Gastroesophageal sphincter (tissue), 4 donors: ENCODE measurements around the gene CYP2C8. TPM values are rescaled to one million over a fixed set of nuclear protein-coding genes. Genes with fewer than 3 reads are reported as not detected.
"Not testable (repeated sequence)": the region's sequence is repeated elsewhere in the genome, so short reads cannot be mapped to it uniquely, and the experiment has no call there.

Experiments used
- ATAC-seq: fragments of 150-250 bp; one replicate; pipeline ENCODE4 v1.9.1; 2016; ENCODE audit warnings: mild to moderate bottlenecking, moderate library complexity
- H3K27ac ChIP-seq, 4 donors: fragments of 200-600 bp; sonication (generic) in 3 of 4; 1 replicate in 3 of 4; 2 replicates in 1 of 4; pipeline ENCODE4 v1.5.1; 2016 to 2019
- H3K27me3 ChIP-seq: fragments of 200-600 bp; sonication (generic); one replicate; pipeline ENCODE4 v1.5.1; 2019
- H3K36me3 ChIP-seq, 2 donors: fragments of 200-600 bp; sonication (generic); one replicate each; pipeline ENCODE4 v1.5.1; 2019; ENCODE audit warnings: control low read depth in 1 of 2
- H3K4me1 ChIP-seq, 3 donors: fragments of 200-600 bp; sonication (generic); 1 replicate in 2 of 3; 2 replicates in 1 of 3; pipeline ENCODE4 v1.5.1; 2016 to 2019; ENCODE audit warnings: control low read depth in 2 of 3
- H3K4me3 ChIP-seq, 2 donors: fragments of 200-600 bp; sonication (generic); one replicate each; pipeline ENCODE4 v1.5.1; 2019; ENCODE audit warnings: mild to moderate bottlenecking in 1 of 2, moderate library complexity in 1 of 2
- H3K9me3 ChIP-seq, 3 donors: fragments of 200-600 bp; sonication (generic); one replicate each; pipeline ENCODE4 v1.5.1; 2017 to 2019; ENCODE audit warnings: control low read depth in 2 of 3
- EP300 ChIP-seq: sonication (generic); formaldehyde crosslinking; IDR thresholded peaks from one replicate; pipeline ENCODE4 v1.6.1; 2017; ENCODE audit warnings: antibody characterized with exemption, mild to moderate bottlenecking
- POLR2A ChIP-seq, 2 donors: fragments of 450-650 bp; IDR thresholded peaks; one replicate each; pipeline ENCODE4 v1.6.1; 2017; ENCODE audit warnings: antibody characterized with exemption in 2 of 2, mild to moderate bottlenecking in 2 of 2, moderate library complexity in 1 of 2
- POLR2AphosphoS5 ChIP-seq: sonication (generic); formaldehyde crosslinking; IDR thresholded peaks from one replicate; pipeline ENCODE4 v1.6.1; 2017; ENCODE audit warnings: antibody characterized with exemption
- WGBS, 2 donors: methylation state at CpG; one replicate each; pipeline ENCODE4 v1.1.5; 2018; ENCODE audit warnings: low coverage in 1 of 2; 5-methylcytosine and 5-hydroxymethylcytosine counted together
- total RNA-seq, 4 donors: library from RNA; depleted of rRNA; stranded (reverse); fragments of >200 nt; gene quantifications; one replicate each; pipeline ENCODE4 v1.1.0, GENCODE V29; 2016
- TF ChIP-seq, protein P1 (sequence below), 4 experiments: fragments of 200-600 bp in 2 of 4; fragments of 450-650 bp in 2 of 4; sonication (generic) in 1 of 4; IDR thresholded peaks; one replicate each; pipeline ENCODE4 v1.5.1; 2017 to 2019; ENCODE audit warnings: antibody characterized with exemption in 4 of 4, mild to moderate bottlenecking in 2 of 4, moderate library complexity in 2 of 4

Gene CYP2C8
- total RNA-seq, 4 donors from 2014 or later, result not detected

DNA sequence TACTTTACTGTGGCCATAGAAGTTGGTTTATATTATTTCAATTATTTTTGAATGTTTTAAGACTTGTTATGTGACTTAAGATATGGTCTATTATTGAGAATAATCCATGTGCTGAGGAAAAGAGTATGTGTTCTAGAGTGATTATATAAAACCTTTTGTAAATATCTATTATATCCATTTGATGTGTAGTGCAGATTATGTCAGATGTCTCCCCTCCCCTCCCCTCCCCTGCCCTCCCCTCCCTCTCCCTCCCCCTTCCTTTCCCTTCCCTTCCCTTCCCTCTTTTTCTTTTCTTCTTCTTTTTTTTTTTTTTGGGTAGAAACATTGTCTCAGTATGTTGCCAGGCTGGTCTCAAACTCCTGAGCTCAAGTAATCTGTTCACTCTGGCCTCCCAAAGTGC lies 8.3 kb upstream of the CYP2C8 start:
- Histone ChIP-seq H3K4me3 (no peak overlapping the region), H3K27ac (no peak overlapping the region), H3K9me3 (no peaks in the 10 kb centered on the region), H3K36me3 (no peaks in the 10 kb centered on the region), H3K4me1 (no peaks in the 10 kb centered on the region), H3K27me3 (no peaks in the 10 kb centered on the region)
- TF ChIP-seq POLR2A (IDR thresholded peaks at IDR 0.05), result no peak
- TF ChIP-seq POLR2AphosphoS5, result no peak
- TF ChIP-seq, protein P1, sequence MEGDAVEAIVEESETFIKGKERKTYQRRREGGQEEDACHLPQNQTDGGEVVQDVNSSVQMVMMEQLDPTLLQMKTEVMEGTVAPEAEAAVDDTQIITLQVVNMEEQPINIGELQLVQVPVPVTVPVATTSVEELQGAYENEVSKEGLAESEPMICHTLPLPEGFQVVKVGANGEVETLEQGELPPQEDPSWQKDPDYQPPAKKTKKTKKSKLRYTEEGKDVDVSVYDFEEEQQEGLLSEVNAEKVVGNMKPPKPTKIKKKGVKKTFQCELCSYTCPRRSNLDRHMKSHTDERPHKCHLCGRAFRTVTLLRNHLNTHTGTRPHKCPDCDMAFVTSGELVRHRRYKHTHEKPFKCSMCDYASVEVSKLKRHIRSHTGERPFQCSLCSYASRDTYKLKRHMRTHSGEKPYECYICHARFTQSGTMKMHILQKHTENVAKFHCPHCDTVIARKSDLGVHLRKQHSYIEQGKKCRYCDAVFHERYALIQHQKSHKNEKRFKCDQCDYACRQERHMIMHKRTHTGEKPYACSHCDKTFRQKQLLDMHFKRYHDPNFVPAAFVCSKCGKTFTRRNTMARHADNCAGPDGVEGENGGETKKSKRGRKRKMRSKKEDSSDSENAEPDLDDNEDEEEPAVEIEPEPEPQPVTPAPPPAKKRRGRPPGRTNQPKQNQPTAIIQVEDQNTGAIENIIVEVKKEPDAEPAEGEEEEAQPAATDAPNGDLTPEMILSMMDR (IDR thresholded peaks at IDR 0.05), result no peak
- TF ChIP-seq EP300, result no peak
- no peak for ATAC-seq

DNA sequence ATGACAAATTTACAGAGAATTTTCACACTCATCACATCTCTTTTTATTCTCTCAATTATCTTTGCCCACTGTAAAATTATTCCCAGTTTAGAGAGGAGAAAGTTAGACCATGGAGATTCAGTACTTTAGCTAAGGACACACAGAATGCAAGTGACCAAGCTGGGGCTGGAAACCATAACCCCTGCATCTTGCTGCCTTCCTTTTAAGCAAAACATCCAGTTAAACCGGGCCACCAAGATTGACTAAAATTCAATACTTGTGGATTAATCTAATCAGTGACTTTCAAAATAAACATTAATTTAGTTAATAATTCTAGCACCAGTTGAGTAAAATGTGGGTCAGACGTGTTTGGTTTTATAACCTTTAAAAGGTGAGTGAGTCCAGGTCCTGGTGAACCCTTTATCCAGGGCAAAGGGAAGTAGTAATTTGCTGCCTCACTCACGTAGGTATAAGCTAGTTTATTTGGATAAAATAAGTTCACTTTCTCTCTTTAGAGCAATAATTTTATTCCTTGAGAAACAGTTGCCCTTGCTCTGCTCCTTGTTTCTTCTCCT lies 1.9 kb upstream of the CYP2C8 start:
- Histone ChIP-seq H3K36me3 (no peaks in the 10 kb centered on the region), H3K27ac (no peak overlapping the region), H3K27me3 (no peaks in the 10 kb centered on the region), H3K4me3 (no peak overlapping the region), H3K9me3 (peaks cover 0 to 3% (median 0%) of the 10 kb centered on the region in 3 donors), H3K4me1 (no peaks in the 10 kb centered on the region)
- no peak for TF ChIP-seq POLR2AphosphoS5
- no peak for TF ChIP-seq EP300
- no peak for ATAC-seq
- WGBS, 2 donors, result 37 to 66% methylated on average over 3 of the region's 3 CpGs

DNA sequence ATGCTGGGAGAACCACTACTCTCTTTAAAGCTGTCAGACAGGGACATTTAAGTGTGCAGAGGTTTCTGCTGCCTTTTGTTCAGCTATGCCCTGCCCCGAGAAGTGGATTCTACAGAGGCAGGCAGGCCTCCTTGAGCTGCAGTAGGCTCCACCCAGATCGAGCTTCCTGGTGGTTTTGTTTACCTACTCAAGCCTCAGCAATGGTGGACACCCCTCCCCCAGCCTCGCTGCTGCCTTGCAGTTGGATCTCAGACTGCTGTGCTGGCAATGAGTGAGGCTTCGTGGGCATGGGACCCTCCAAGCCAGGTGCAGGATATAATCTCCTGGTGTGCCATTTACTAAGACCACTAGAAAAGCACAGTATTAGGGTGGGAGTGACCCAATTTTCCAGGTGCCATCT lies 5.2 kb downstream of the CYP2C8 start:
- peaks cover 0 to 11% (median 0%) of the 10 kb centered on the region in 3 donors for H3K9me3 ChIP-seq
- H3K27ac ChIP-seq, H3K36me3 ChIP-seq, H3K4me1 ChIP-seq, ATAC-seq, H3K4me3 ChIP-seq, H3K27me3 ChIP-seq: not testable (repeated sequence)
- WGBS, 2 donors, result 73 to 87% methylated on average over 2 to 3 of the region's 4 CpGs

DNA sequence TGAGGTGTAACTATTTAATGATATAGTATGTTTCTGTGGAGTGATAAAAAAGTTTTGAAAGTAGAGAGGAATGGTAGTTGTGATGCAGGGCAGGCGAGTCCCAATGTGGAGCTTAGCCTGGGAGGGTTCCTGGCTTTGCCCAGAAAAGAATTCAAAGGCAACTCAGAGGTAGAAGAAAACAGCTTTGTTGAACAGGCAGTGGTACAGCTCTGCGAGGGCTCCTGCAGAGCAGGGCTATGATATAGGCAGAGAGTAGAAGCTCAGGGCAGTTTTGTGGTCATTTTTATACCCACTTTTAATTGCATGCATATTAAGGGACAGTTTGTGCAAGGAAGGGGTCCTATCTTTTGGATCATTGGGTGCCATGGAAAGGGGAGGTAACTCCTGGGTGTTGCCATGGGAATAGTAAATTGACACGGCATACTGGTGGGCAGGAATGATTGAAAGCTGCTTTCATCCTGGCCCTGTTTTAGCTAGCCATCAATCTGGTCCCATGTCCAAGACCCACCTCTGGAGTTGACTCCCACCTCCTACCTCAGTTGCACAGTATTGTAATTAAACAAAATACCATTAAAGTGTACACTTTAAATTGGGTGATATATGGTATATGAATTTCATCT lies 12.4 kb downstream of the CYP2C8 start:
- TF ChIP-seq EP300, result no peak
- TF ChIP-seq, protein P1 (IDR thresholded peaks at IDR 0.05), result no peak
- no peak for TF ChIP-seq POLR2AphosphoS5
- TF ChIP-seq POLR2A (IDR thresholded peaks at IDR 0.05), result no peak
- Histone ChIP-seq H3K4me3 (no peak overlapping the region), H3K27ac (no peak overlapping the region), H3K9me3 (no peaks in the 10 kb centered on the region), H3K27me3 (no peaks in the 10 kb centered on the region), H3K36me3 (no peaks in the 10 kb centered on the region), H3K4me1 (no peaks in the 10 kb centered on the region)
- no peak for ATAC-seq
- 56 to 76% methylated on average over 2 to 3 of the region's 3 CpGs for WGBS, 2 donors

DNA sequence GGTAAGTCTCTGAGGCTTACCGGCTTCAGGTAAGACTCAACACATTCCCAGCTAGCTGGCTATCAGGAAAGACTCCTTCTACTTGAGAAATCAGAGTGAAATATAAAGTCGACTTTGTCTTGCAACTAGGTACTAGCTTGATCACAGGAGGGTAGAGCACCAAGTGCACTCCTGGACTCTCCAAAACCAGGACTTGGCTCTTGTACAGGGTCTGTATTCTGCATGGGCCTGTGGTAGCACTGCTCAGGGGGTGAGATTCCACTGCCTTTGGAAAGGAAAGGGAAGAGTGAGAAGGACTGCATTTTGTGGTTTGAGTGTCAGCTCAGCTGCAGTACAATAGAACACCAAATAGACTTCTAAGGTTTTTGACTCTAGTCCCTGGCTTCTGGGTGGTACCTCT lies 19.4 kb downstream of the CYP2C8 start:
- no peak for ATAC-seq
- H3K27ac ChIP-seq, result no peak overlapping the region
- H3K9me3 ChIP-seq, result peaks cover 0 to 7% (median 0%) of the 10 kb centered on the region in 3 donors
- no peaks in the 10 kb centered on the region for H3K27me3 ChIP-seq
- no peaks in the 10 kb centered on the region for H3K36me3 ChIP-seq
- TF ChIP-seq POLR2A (IDR thresholded peaks at IDR 0.05) (no peak), POLR2AphosphoS5 (no peak), EP300 (no peak)
- TF ChIP-seq, protein P1 (IDR thresholded peaks at IDR 0.05), result no peak
- H3K4me3 ChIP-seq, result no peak overlapping the region
- H3K4me1 ChIP-seq, result no peaks in the 10 kb centered on the region
- 60 to 89% methylated on average over 1 of the region's 2 CpGs for WGBS, 2 donors

DNA sequence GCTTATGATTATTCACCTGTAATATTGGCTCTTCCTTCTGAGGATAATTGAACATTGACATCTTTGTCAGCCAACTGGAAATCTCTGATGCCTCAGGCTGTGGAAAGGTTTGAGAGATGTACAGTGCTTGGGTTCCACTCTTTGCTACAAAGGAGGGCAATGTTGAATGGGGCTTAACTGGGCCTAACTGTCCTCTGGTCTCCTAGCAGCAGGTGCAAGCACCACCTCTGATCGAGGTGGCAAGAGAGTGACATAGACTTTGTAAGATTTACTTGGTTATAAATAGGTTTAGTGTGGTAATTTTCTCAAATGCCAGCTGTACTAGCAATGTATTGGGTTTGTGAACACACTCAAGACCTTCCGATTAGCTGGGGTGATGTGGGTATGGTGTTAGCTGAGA lies 21.1 kb downstream of the CYP2C8 start:
- no peak overlapping the region for H3K27ac ChIP-seq
- H3K4me1 ChIP-seq, result no peaks in the 10 kb centered on the region
- no peak for TF ChIP-seq POLR2AphosphoS5
- TF ChIP-seq EP300, result no peak
- TF ChIP-seq, protein P1 (IDR thresholded peaks at IDR 0.05), result no peak
- TF ChIP-seq POLR2A (IDR thresholded peaks at IDR 0.05), result no peak
- no peaks in the 10 kb centered on the region for H3K36me3 ChIP-seq
- H3K27me3 ChIP-seq, result no peaks in the 10 kb centered on the region
- no peak overlapping the region for H3K4me3 ChIP-seq
- no peak for ATAC-seq
- H3K9me3 ChIP-seq, result peaks cover 0 to 7% (median 0%) of the 10 kb centered on the region in 3 donors
- WGBS, 2 donors, result 79 to 90% methylated on average over 2 of the region's 2 CpGs
